Measurements from ENCODE around the gene RAB5B.
"Not testable (repeated sequence)": the region's sequence is repeated elsewhere in the genome, so short reads cannot be mapped to it uniquely, and the experiment has no call there.

Gene RAB5B

DNA sequence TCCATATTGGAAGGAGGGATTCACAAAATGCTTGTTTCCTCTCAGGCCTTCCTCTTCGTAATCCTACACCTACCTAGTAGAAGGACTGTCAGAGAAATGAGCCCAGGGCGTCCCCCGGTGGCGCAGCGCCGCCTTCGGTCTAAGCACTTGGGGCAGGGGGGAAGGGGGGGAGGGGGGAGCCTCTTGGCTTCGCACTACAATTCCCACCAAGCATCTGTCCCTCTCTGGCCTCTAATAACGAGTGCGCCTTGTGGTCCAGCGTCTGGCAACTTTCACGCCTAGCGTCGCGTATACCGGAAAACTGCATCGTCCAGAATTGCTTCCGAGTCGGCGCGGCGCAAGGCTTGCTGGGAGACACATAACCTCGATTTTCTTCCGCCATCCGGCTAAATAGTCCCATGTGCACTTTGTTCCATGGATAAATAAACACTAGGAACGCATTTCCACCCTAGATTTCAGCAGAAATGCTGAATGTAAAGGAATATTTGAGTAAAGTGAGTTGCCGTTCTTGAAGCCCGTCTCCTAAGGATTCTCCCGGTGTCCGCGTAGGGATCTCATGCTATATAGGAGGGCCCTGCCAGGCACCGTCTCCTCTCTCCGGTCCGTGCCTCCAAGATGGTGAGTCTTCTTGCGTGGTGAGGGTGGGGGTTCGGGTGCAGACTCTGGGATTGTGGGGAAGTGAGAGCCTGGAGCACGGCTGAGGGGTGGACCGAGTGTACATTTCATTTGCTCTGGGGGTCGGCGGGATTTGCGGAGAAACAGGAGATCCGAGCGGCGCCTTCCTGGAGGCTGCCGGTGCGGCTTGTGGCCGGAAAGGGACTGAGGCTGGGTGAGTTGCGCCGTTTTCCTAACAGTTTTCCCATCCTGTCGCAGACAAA, 67.9 kb downstream of the RAB5B start, which contains the start of gene RPS26:
TSS of gene RPS26 (plus strand) at position 367 of the 878 bp plus-strand sequence. CDS start at position 616, 249 bp downstream.
- under 1% methylated on average over 48 of the region's 50 CpGs for WGBS
- Histone ChIP-seq H3K4me1 (ENCODE audit: insufficient read depth, low read length) (peaks cover 6% of the 10 kb centered on the region; the same call in 1 of the 2 replicates), H3K27ac (ENCODE audit: low read depth, low read length) (peak within 1 kb of the TSS; percentile 95), H3K27me3 (ENCODE audit: insufficient read depth, low read length) (no peaks in the 10 kb centered on the region), H3K36me3 (ENCODE audit: insufficient read depth, low read length) (peaks cover 40% of the 10 kb centered on the region), H3K9me3 (ENCODE audit: insufficient read depth, low read depth, low read length) (no peaks in the 10 kb centered on the region), H3K4me3 (ENCODE audit: low read length) (peak within 1 kb of the TSS; percentile 84), H3K9ac (ENCODE audit: low read depth, low read length) (peak within 1 kb of the TSS; percentile 98)

DNA sequence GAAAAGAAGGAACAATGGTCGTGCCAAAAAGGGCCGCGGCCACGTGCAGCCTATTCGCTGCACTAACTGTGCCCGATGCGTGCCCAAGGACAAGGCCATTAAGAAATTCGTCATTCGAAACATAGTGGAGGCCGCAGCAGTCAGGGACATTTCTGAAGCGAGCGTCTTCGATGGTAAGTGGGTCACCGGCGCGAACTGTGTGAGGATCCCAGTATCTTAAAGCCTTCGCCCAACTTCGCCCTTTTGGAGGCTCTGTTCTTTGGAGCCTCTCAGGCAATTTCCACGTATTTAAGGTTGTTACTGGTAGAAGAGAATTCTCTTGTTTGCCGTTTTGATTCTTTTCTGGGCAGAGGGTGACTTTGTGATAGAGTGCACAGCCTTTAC, 68.5 kb downstream of the RAB5B start:
- 1% methylated on average over 19 of the region's 20 CpGs for WGBS
- peaks cover 40% of the 10 kb centered on the region for H3K36me3 ChIP-seq (ENCODE audit: insufficient read depth, low read length)

DNA sequence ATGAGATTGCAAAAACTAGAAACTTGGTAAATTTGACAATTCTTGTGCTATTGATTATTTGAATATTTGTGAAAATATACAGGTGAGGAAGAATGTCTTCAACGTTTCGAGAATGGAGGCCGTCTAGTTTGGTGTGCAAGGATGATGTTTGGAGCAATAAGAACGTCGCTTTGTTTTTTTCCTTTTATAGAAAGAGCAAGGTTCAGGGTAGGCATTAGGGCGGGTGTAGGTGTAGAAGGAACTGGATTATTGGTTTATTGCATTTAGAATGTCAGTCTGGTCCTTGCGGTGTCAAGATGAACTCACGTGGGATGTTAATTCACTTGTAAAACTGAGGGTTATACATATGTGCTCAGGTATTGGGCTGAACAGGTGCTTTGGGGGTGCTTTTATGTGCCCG, 69.0 kb downstream of the RAB5B start:
- peak overlapping the region; percentile 95 for H3K27ac ChIP-seq (ENCODE audit: low read depth, low read length)
- H3K9me3 ChIP-seq (ENCODE audit: insufficient read depth, low read depth, low read length) = no peaks in the 10 kb centered on the region
- peaks cover 40% of the 10 kb centered on the region for H3K36me3 ChIP-seq (ENCODE audit: insufficient read depth, low read length)
- peak overlapping the region; percentile 98 for H3K9ac ChIP-seq (ENCODE audit: low read depth, low read length)
- H3K27me3 ChIP-seq (ENCODE audit: insufficient read depth, low read length) = no peaks in the 10 kb centered on the region
- 50% methylated on average over 9 of the region's 9 CpGs for WGBS
- H3K4me3 ChIP-seq (ENCODE audit: low read length) = peak overlapping the region; percentile 84
- peaks cover 2% of the 10 kb centered on the region; the same call in 1 of the 2 replicates for H3K4me1 ChIP-seq (ENCODE audit: insufficient read depth, low read length)

More for the DNA sequence above, 68.5 kb downstream of the RAB5B start:
- H3K27me3 ChIP-seq (ENCODE audit: insufficient read depth, low read length); H3K9me3 ChIP-seq (ENCODE audit: insufficient read depth, low read depth, low read length); H3K4me1 ChIP-seq (ENCODE audit: insufficient read depth, low read length): not testable (repeated sequence)
- Histone ChIP-seq H3K4me3 (ENCODE audit: low read length) (peak overlapping the region; percentile 84), H3K27ac (ENCODE audit: low read depth, low read length) (peak overlapping the region; percentile 95), H3K9ac (ENCODE audit: low read depth, low read length) (peak overlapping the region; percentile 98)

All from HUES64 (cell line).